GM19240 (cell line): ENCODE results near the gene INPP5J.

Experiments used
- DNase-seq: peaks from one replicate; pipeline ENCODE4 v3.0.0; 2011; ENCODE audit warnings: low spot score; ENCODE audit not compliant: insufficient read length

INPP5J gene

DNA sequence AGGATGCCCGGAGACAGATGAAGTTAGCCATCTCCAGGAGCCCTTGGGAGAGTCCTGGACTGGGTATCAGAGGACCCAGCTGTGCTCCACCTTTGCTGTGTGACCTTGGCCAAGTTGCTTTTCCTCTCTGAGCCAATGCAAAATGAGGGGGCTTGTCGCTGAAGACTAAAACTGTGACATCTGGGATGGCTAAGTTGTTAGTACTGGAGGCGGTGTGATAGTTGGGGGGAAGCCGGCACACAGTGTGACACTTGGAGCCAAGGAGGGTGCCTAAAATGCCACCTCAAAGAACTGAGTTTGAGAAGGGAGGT, 481 bp downstream of the INPP5J start:
- no peak for DNase-seq

DNA sequence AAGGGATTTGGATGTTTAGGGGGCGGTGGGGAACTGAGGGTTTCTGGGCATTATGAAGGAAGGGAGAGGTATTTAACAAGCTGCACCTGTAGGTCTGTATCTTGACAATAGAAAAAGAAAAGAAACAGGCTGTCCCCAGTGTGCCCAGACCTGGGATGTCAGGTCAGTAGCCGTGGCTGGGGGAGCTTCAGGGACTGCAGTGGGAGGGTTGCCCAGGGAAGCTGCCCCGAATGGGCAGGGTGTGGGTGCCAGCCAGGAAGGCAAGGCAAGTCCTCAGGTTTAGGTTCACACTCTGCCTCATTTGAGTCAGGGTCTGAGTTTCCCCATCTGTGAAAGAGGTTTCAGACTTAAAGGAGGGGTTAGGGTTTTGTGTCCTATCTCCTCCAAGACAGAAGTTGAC, 1.5 kb downstream of the INPP5J start:
- DNase-seq: no peak

DNA sequence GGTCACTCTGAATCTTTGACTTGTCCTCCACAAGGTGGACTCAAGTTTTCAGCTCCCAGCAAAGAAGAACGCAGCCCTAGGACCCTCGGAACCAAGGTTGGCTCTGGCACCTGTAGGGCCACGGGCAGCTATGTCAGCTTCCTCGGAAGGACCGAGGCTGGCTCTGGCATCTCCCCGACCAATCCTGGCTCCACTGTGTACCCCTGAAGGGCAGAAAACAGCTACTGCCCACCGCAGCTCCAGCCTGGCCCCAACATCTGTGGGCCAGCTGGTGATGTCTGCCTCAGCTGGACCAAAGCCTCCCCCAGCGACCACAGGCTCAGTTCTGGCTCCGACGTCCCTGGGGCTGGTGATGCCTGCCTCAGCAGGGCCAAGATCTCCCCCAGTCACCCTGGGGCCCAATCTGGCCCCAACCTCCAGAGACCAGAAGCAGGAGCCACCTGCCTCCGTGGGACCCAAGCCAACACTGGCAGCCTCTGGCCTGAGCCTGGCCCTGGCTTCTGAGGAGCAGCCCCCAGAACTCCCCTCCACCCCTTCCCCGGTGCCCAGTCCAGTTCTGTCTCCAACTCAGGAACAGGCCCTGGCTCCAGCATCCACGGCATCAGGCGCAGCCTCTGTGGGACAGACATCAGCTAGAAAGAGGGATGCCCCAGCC, 2.2 kb downstream of the INPP5J start:
- no peak for DNase-seq

DNA sequence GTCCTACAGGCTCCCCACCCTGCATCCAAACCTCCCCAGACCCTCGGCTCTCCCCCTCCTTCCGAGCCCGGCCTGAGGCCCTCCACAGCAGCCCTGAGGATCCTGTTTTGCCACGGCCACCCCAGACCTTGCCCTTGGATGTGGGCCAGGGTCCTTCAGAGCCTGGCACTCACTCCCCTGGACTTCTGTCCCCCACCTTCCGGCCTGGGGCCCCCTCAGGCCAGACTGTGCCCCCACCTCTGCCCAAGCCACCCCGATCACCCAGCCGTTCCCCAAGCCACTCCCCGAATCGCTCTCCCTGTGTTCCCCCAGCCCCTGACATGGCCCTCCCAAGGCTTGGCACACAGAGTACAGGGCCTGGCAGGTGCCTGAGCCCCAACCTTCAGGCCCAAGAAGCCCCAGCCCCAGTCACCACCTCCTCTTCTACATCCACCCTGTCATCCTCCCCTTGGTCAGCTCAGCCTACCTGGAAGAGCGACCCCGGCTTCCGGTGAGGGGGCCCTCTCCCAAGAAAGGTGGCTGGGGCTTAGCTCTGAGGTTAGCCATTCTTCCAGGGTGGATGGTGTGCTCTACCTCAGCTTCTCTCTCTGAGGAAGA, 2.9 kb downstream of the INPP5J start:
- no peak for DNase-seq

GRCh38 chr22:31126128-31126868, 3.5 kb downstream of the INPP5J start:
- DNase-seq: no peak

DNA sequence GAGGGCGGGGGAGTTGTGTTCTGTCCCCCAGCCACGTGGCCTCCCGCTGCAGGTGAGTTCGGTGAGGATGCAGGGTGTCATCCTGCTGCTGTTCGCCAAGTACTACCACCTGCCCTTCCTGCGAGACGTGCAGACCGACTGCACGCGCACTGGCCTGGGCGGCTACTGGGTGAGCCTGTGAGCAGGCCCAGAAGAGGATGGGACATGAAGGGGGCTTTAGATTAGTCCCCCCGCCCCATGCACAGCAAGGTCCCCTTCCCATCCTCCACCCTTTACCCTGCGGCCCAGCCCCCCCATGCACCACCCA, 4.1 kb downstream of the INPP5J start:
- no peak for DNase-seq

GRCh38 chr22:31127181-31127772, 4.5 kb downstream of the INPP5J start:
- DNase-seq: no peak

DNA sequence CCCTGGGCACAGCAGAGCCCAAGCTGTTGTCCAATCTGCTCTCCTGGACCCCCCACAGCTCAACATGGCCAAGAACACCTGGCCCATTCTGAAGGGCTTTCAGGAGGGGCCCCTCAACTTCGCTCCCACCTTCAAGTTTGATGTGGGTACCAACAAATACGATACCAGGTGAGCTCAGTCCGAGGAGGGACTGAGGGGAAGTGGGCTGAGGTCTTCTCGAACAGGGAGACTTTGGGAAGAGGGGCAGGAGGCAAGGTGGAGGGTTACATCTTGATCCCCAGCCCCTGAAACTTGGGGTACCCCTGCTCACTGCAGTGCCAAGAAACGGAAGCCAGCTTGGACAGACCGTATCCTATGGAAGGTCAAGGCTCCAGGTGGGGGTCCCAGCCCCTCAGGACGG, 5.4 kb downstream of the INPP5J start:
- no peak for DNase-seq

DNA sequence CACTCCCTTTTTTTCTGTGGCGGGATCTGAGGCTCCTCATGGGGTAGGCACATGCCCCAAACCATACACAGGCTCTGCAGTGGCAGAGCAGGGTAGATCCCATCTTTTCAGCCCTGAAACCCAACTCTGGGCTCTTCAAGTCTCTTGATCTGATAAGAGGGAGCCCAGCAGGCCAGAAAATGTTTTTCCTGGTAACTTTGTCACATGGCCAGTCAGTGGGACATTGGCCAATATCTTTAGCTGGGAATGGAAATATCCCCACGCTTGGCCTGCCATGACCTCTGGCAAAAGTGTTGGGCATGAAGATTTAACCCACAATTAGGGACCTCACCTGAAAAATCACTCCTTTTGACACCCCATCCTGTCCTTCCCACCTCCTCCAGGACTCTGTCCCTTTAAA, 8.1 kb downstream of the INPP5J start:
- DNase-seq: no peak

DNA sequence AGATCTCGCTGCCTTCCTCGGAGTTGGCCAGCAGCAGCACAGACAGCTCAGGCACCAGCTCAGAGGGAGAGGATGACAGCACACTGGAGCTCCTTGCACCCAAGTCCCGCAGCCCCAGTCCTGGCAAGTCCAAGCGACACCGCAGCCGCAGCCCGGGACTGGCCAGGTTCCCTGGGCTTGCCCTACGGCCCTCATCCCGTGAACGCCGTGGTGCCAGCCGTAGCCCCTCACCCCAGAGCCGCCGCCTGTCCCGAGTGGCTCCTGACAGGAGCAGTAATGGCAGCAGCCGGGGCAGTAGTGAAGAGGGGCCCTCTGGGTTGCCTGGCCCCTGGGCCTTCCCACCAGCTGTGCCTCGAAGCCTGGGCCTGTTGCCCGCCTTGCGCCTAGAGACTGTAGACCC, 11.1 kb downstream of the INPP5J start:
- no peak for DNase-seq

- DNase-seq: no peak
These were observed 11.9 kb downstream of the INPP5J start for GRCh38 chr22:31134688-31135087.

DNA sequence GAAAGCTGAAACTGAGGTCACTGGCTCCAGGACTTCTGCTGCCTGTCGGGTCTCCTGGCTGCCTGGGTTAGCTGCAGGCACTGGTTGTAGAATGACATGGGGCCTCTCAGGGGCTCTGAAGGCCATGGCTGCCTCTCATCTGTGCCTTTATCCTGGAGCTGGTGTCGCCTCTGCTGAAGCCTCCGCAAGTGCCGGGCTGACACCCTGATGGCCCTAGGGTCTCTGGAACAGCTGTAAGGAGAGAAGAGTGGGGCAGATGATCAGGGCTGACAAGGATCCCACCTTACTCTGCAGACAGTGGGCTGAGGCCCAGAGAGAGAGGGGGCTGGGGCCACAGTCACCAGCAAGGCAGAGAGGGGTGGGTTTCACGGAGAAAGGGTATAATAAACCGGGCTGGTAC, 12.9 kb downstream of the INPP5J start:
- no peak for DNase-seq

GRCh38 chr22:31136155-31136554, 13.4 kb downstream of the INPP5J start:
- no peak for DNase-seq

- DNase-seq: no peak
These were observed 13.9 kb downstream of the INPP5J start for GRCh38 chr22:31136711-31137110.

- no peak for DNase-seq
These were observed 15.0 kb downstream of the INPP5J start for GRCh38 chr22:31137721-31138120.

DNA sequence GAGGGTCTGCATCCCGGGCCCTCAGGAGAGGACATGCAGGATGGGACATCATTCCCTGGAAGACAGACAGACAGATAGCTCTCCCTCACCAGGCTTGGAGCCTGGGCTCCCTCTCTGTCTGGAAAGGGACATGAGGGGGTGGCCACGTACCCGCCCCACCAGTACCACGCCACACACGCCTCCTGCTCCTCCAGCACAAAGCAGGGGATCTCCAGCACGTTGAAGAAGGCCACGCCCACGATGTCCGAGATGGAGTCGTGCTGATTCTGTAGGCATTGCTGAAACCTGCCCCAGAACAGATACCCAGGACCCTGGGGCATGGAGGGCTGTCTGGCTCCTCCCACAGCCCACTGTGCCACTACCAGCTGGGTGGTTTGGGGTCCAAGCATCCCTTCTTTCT, 15.4 kb downstream of the INPP5J start:
- no peak for DNase-seq

- no peak for DNase-seq
These were observed 16.3 kb downstream of the INPP5J start for GRCh38 chr22:31139066-31139465.

GRCh38 chr22:31139866-31140716, 17.3 kb downstream of the INPP5J start, which contains the start of gene PLA2G3:
Gene PLA2G3 (minus strand): TSS chr22:31140508. CDS start chr22:31140354, 154 bp downstream.
- DNase-seq: no peak

GRCh38 chr22:31140746-31141145, 18.0 kb downstream of the INPP5J start:
- no peak for DNase-seq

DNA sequence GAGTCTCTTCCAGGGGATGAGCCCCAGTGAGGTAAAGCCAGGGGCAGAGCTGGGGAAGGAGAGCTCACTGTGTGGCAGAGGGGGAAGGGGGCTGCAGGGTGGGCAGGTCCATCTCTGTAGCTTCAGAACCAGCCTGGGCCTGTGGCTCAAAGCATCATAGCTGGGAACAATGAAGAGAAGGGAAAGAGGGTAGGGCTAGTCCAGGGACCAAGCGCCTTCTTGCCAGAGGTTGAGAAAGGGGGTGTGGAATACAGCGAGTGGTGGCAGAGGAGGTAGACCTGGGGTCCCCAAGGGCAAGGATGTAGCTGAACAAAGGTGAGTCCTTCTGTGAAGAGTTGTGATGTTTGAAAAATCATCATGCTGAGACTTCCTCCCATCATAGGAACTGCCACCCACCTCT, 18.8 kb downstream of the INPP5J start:
- DNase-seq: no peak

DNA sequence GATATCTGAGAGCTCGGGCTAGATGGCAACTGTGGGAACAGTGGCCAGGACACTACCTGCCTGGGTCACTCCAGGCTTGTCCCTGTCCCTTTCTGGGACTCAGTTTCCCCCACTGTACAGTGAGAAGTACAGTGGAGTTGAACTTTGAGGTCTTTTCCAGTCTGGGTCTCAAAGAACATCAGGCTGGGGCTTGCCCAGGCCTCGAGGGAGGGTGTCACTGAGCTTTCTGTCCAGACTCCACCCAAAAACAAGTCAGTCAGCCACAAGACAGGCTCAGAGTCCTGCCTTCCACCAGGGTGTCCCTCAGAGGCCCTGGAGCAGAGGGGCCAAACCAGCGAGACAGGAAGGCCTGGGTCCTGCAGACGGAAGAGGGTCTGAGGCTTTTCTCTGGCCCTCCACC, 19.5 kb downstream of the INPP5J start:
- no peak for DNase-seq

DNA sequence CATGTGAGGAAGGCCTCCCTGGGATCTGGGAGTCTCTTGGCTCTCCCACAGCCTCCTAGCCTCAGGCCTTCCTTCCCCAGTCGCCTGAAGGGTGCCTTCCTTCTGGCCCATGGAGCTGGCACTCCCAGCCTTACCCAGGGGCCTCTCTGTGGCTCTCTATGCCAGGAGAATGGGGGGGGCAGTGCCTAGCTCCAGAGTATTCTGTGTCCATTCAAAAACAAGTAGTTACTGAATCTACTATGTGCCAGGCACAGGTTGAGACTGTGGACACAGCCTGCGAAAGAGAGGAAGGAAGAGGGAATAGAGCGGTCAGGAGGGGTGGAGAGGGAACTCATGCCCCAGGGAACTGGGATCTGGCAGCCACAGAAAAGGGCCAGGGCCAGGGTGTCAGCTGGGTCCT, 20.3 kb downstream of the INPP5J start:
- DNase-seq: no peak
